ENCODE results near the gene TOM1L1.

The TOM1L1 gene

GRCh38 chr17:54900457-54901229 lies at the start of gene TOM1L1:
Gene TOM1L1, plus strand, starts transcription at chr17:54900852. Its CDS starts 14 bp downstream, at chr17:54900866.
- Histone ChIP-seq H3K4me2 (ENCODE audit: low read length) (no peak within 1 kb of the TSS), H3K9me3 (ENCODE audit: low read length) (no peaks in the 10 kb centered on the region), H3K4me1 (ENCODE audit: insufficient read depth, low read length, severe bottlenecking) (no peaks in the 10 kb centered on the region), H3K36me3 (ENCODE audit: insufficient read depth, low read length) (no peaks in the 10 kb centered on the region), H2AFZ (ENCODE audit: low read length) (no peak within 1 kb of the TSS), H3K9ac (ENCODE audit: low read length) (no peak within 1 kb of the TSS), H4K20me1 (ENCODE audit: insufficient read depth, low read length) (no peaks in the 10 kb centered on the region), H3K4me3 (ENCODE audit: low read depth, low read length, poor library complexity, severe bottlenecking) (no peak within 1 kb of the TSS), H3K79me2 (ENCODE audit: insufficient read depth, low read length) (no peaks in the 10 kb centered on the region), H3K9me2 (ENCODE audit: low read depth, low read length) (no peaks in the 10 kb centered on the region), H3K27me3 (ENCODE audit: insufficient read depth, low read length) (0 out of 2 replicates have a peak, but pooled peaks cover 3% of the 10 kb centered on the region), H3F3A (ENCODE audit: insufficient read depth, low read length) (no peaks in the 10 kb centered on the region), H3K27ac (ENCODE audit: low read depth, low read length, poor library complexity, severe bottlenecking) (no peak within 1 kb of the TSS)
- TF ChIP-seq CTCF (IDR thresholded peaks at IDR 0.05; ENCODE audit: low read length) (no peak), EZH2 (IDR thresholded peaks at IDR 0.05; ENCODE audit: borderline replicate concordance, low read length) (no peak)

GRCh38 chr17:54859187-54859586 lies 41.5 kb upstream of the TOM1L1 start:
- H3K9me2 ChIP-seq (ENCODE audit: low read depth, low read length): no peaks in the 10 kb centered on the region
- no peaks in the 10 kb centered on the region for H3K79me2 ChIP-seq (ENCODE audit: insufficient read depth, low read length)

GRCh38 chr17:54860617-54861470 lies 39.8 kb upstream of the TOM1L1 start:
- Histone ChIP-seq H3K36me3 (ENCODE audit: insufficient read depth, low read length) (no peaks in the 10 kb centered on the region), H3K4me3 (ENCODE audit: low read depth, low read length, poor library complexity, severe bottlenecking) (no peak overlapping the region), H2AFZ (ENCODE audit: low read length) (no peak overlapping the region), H3K9ac (ENCODE audit: low read length) (no peak overlapping the region), H3K9me3 (ENCODE audit: low read length) (no peaks in the 10 kb centered on the region), H3K4me1 (ENCODE audit: insufficient read depth, low read length, severe bottlenecking) (no peaks in the 10 kb centered on the region), H3F3A (ENCODE audit: insufficient read depth, low read length) (no peaks in the 10 kb centered on the region), H3K27ac (ENCODE audit: low read depth, low read length, poor library complexity, severe bottlenecking) (no peak overlapping the region), H3K79me2 (ENCODE audit: insufficient read depth, low read length) (no peaks in the 10 kb centered on the region), H4K20me1 (ENCODE audit: insufficient read depth, low read length) (no peaks in the 10 kb centered on the region), H3K9me2 (ENCODE audit: low read depth, low read length) (no peaks in the 10 kb centered on the region), H3K27me3 (ENCODE audit: insufficient read depth, low read length) (no peaks in the 10 kb centered on the region; the same call in 1 of the 2 replicates), H3K4me2 (ENCODE audit: low read length) (no peak overlapping the region)
- no peak for TF ChIP-seq CTCF (IDR thresholded peaks at IDR 0.05; ENCODE audit: low read length)
- no peak for TF ChIP-seq EZH2 (IDR thresholded peaks at IDR 0.05; ENCODE audit: borderline replicate concordance, low read length)

More at GRCh38 chr17:54859187-54859586, 41.5 kb upstream of the TOM1L1 start:
- H3K9ac ChIP-seq (ENCODE audit: low read length): no peak overlapping the region
- H3K36me3 ChIP-seq (ENCODE audit: insufficient read depth, low read length): no peaks in the 10 kb centered on the region
- no peak overlapping the region for H3K4me3 ChIP-seq (ENCODE audit: low read depth, low read length, poor library complexity, severe bottlenecking)
- H3K27me3 ChIP-seq (ENCODE audit: insufficient read depth, low read length): no peaks in the 10 kb centered on the region; the same call in 1 of the 2 replicates
- no peaks in the 10 kb centered on the region for H3K4me1 ChIP-seq (ENCODE audit: insufficient read depth, low read length, severe bottlenecking)
- no peak for TF ChIP-seq EZH2 (IDR thresholded peaks at IDR 0.05; ENCODE audit: borderline replicate concordance, low read length)
- no peak for TF ChIP-seq CTCF (IDR thresholded peaks at IDR 0.05; ENCODE audit: low read length)
- no peak overlapping the region for H3K4me2 ChIP-seq (ENCODE audit: low read length)
- H3K9me3 ChIP-seq (ENCODE audit: low read length): no peaks in the 10 kb centered on the region
- H2AFZ ChIP-seq (ENCODE audit: low read length): no peak overlapping the region
- no peaks in the 10 kb centered on the region for H3F3A ChIP-seq (ENCODE audit: insufficient read depth, low read length)
- H3K27ac ChIP-seq (ENCODE audit: low read depth, low read length, poor library complexity, severe bottlenecking): no peak overlapping the region
- H4K20me1 ChIP-seq (ENCODE audit: insufficient read depth, low read length): no peaks in the 10 kb centered on the region
